HFFc6 (cell line): ENCODE measurements around the gene RHBDF2. TPM values are rescaled to one million over a fixed set of nuclear protein-coding genes. Genes with fewer than 3 reads are reported as not detected.

Experiments
- DNase-seq: peaks from one replicate; pipeline ENCODE4 v3.0.0-alpha.2; 2018
- H3K27ac Mint-ChIP-seq: 2 replicates; pipeline ENCODE4 v1.8.0; 2020; ENCODE audit warnings: mild to moderate bottlenecking, mixed read lengths
- H3K27me3 Mint-ChIP-seq: 2 replicates; pipeline ENCODE4 v1.8.0; 2021; ENCODE audit warnings: mild to moderate bottlenecking, moderate library complexity, mixed read lengths; ENCODE audit not compliant: insufficient read depth
- H3K36me3 Mint-ChIP-seq: 2 replicates; pipeline ENCODE4 v1.8.0; 2021; ENCODE audit warnings: low read depth, mixed read lengths
- H3K4me1 Mint-ChIP-seq: 2 replicates; pipeline ENCODE4 v1.8.0; 2020; ENCODE audit warnings: low read depth, mixed read lengths
- H3K4me3 Mint-ChIP-seq: 2 replicates; pipeline ENCODE4 v1.8.0; 2020; ENCODE audit warnings: mild to moderate bottlenecking, moderate library complexity, mixed read lengths
- H3K9me3 Mint-ChIP-seq: 2 replicates; pipeline ENCODE4 v1.8.0; 2020; ENCODE audit warnings: mild to moderate bottlenecking, mixed read lengths
- CTCF ChIP-seq: fragments of 200-600 bp; sonication (generic); IDR thresholded peaks from 2 replicates; pipeline ENCODE4 v1.5.0; 2021; ENCODE audit warnings: antibody characterized with exemption, mild to moderate bottlenecking
- total RNA-seq, 6 experiments: library from RNA; stranded (reverse); fragmentation: NEBNext Ultra II Directional; extraction: Animal tissue kit (Norgen Biotek cat#: 25700); gene quantifications; 2 replicates in 1 of 6; 3 replicates in 5 of 6; pipeline ENCODE4 v1.2.3, GENCODE V29; 2021

The RHBDF2 gene
- total RNA-seq, 6 experiments from 2014 or later: 7.1 to 13.1 (median 9.4) TPM

GRCh38 chr17:76428511-76428910, 72.7 kb downstream of the RHBDF2 start:
- no peak for DNase-seq
- TF ChIP-seq CTCF: no peak
- Mint-ChIP-seq H3K9me3 (no peaks in the 10 kb centered on the region), H3K27me3 (peaks cover 2% of the 10 kb centered on the region), H3K36me3 (no peaks in the 10 kb centered on the region), H3K4me3 (no peak overlapping the region), H3K4me1 (peaks cover 45% of the 10 kb centered on the region), H3K27ac (no peak overlapping the region; the same call in 1 of the 2 replicates)

- Mint-ChIP-seq H3K27ac (peak overlapping the region; percentile 12), H3K4me1 (peaks cover 38% of the 10 kb centered on the region), H3K4me3 (no peak overlapping the region), H3K36me3 (peaks cover 3% of the 10 kb centered on the region; the same call in 1 of the 2 replicates), H3K27me3 (peaks cover 2% of the 10 kb centered on the region), H3K9me3 (no peaks in the 10 kb centered on the region)
- DNase-seq: peak; percentile 29
- TF ChIP-seq CTCF: no peak
Observed at GRCh38 chr17:76427501-76428231, 73.6 kb downstream of the RHBDF2 start.

- H3K27me3 Mint-ChIP-seq: peaks cover 2% of the 10 kb centered on the region
- H3K36me3 Mint-ChIP-seq: peaks cover 11% of the 10 kb centered on the region; the same call in 1 of the 2 replicates
- no peak overlapping the region for H3K27ac Mint-ChIP-seq
Observed at GRCh38 chr17:76426853-76427252, 74.4 kb downstream of the RHBDF2 start.

GRCh38 chr17:76422860-76423259, 78.4 kb downstream of the RHBDF2 start:
- Mint-ChIP-seq H3K27ac (no peak overlapping the region), H3K4me1 (peaks cover 27% of the 10 kb centered on the region), H3K4me3 (no peak overlapping the region)

More at GRCh38 chr17:76426853-76427252, 74.4 kb downstream of the RHBDF2 start:
- Mint-ChIP-seq H3K4me3 (no peak overlapping the region), H3K9me3 (no peaks in the 10 kb centered on the region), H3K4me1 (peaks cover 33% of the 10 kb centered on the region)
- no peak for DNase-seq
- TF ChIP-seq CTCF: no peak

GRCh38 chr17:76422406-76422805, 78.8 kb downstream of the RHBDF2 start:
- Mint-ChIP-seq H3K36me3 (peaks cover 11% of the 10 kb centered on the region; the same call in 1 of the 2 replicates), H3K4me3 (no peak overlapping the region), H3K27ac (no peak overlapping the region), H3K27me3 (no peaks in the 10 kb centered on the region; the same call in none of the 2 replicates), H3K9me3 (no peaks in the 10 kb centered on the region), H3K4me1 (peaks cover 27% of the 10 kb centered on the region)
- TF ChIP-seq CTCF: no peak
- DNase-seq: no peak

More at GRCh38 chr17:76422860-76423259, 78.4 kb downstream of the RHBDF2 start:
- Mint-ChIP-seq H3K9me3 (no peaks in the 10 kb centered on the region), H3K36me3 (peaks cover 11% of the 10 kb centered on the region; the same call in 1 of the 2 replicates), H3K27me3 (no peaks in the 10 kb centered on the region; the same call in none of the 2 replicates)
- TF ChIP-seq CTCF: no peak
- no peak for DNase-seq
